ENCODE measurements around the gene DLGAP1. TPM values are rescaled to one million over a fixed set of nuclear protein-coding genes. Genes with fewer than 3 reads are reported as not detected.

Gene DLGAP1
- total and polyA plus RNA-seq, 2 of the 8 experiments (the other 6 are each of a cell fraction or from before 2014, with no cell fraction given): 11.8 to 16.9 TPM

DNA sequence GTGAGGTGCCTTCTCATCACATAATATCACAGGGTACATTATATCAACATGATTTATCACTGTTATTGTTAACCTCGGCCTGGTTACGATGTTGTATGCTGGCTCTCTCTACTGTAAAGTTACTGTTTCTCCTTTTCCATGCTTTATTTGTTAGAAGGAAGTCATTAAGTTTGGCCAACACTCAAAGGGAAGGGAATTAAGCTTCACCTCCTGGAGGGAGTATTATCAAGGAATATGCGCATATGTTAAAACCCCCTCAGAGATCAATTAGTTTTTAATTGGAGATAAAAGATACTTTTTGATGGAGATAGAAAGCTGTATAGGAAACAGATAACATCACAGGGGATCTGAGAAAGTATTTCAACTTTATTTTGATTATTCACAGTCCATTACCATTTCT, 221.6 kb downstream of the DLGAP1 start (continued):
- TF ChIP-seq, protein P1, sequence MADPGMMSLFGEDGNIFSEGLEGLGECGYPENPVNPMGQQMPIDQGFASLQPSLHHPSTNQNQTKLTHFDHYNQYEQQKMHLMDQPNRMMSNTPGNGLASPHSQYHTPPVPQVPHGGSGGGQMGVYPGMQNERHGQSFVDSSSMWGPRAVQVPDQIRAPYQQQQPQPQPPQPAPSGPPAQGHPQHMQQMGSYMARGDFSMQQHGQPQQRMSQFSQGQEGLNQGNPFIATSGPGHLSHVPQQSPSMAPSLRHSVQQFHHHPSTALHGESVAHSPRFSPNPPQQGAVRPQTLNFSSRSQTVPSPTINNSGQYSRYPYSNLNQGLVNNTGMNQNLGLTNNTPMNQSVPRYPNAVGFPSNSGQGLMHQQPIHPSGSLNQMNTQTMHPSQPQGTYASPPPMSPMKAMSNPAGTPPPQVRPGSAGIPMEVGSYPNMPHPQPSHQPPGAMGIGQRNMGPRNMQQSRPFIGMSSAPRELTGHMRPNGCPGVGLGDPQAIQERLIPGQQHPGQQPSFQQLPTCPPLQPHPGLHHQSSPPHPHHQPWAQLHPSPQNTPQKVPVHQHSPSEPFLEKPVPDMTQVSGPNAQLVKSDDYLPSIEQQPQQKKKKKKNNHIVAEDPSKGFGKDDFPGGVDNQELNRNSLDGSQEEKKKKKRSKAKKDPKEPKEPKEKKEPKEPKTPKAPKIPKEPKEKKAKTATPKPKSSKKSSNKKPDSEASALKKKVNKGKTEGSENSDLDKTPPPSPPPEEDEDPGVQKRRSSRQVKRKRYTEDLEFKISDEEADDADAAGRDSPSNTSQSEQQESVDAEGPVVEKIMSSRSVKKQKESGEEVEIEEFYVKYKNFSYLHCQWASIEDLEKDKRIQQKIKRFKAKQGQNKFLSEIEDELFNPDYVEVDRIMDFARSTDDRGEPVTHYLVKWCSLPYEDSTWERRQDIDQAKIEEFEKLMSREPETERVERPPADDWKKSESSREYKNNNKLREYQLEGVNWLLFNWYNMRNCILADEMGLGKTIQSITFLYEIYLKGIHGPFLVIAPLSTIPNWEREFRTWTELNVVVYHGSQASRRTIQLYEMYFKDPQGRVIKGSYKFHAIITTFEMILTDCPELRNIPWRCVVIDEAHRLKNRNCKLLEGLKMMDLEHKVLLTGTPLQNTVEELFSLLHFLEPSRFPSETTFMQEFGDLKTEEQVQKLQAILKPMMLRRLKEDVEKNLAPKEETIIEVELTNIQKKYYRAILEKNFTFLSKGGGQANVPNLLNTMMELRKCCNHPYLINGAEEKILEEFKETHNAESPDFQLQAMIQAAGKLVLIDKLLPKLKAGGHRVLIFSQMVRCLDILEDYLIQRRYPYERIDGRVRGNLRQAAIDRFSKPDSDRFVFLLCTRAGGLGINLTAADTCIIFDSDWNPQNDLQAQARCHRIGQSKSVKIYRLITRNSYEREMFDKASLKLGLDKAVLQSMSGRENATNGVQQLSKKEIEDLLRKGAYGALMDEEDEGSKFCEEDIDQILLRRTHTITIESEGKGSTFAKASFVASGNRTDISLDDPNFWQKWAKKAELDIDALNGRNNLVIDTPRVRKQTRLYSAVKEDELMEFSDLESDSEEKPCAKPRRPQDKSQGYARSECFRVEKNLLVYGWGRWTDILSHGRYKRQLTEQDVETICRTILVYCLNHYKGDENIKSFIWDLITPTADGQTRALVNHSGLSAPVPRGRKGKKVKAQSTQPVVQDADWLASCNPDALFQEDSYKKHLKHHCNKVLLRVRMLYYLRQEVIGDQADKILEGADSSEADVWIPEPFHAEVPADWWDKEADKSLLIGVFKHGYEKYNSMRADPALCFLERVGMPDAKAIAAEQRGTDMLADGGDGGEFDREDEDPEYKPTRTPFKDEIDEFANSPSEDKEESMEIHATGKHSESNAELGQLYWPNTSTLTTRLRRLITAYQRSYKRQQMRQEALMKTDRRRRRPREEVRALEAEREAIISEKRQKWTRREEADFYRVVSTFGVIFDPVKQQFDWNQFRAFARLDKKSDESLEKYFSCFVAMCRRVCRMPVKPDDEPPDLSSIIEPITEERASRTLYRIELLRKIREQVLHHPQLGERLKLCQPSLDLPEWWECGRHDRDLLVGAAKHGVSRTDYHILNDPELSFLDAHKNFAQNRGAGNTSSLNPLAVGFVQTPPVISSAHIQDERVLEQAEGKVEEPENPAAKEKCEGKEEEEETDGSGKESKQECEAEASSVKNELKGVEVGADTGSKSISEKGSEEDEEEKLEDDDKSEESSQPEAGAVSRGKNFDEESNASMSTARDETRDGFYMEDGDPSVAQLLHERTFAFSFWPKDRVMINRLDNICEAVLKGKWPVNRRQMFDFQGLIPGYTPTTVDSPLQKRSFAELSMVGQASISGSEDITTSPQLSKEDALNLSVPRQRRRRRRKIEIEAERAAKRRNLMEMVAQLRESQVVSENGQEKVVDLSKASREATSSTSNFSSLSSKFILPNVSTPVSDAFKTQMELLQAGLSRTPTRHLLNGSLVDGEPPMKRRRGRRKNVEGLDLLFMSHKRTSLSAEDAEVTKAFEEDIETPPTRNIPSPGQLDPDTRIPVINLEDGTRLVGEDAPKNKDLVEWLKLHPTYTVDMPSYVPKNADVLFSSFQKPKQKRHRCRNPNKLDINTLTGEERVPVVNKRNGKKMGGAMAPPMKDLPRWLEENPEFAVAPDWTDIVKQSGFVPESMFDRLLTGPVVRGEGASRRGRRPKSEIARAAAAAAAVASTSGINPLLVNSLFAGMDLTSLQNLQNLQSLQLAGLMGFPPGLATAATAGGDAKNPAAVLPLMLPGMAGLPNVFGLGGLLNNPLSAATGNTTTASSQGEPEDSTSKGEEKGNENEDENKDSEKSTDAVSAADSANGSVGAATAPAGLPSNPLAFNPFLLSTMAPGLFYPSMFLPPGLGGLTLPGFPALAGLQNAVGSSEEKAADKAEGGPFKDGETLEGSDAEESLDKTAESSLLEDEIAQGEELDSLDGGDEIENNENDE (IDR thresholded peaks at IDR 0.05; ENCODE audit: insufficient replicate concordance, low read length): peak; percentile 33
